HCT116 (cell line): ENCODE data around the gene ACMSD. TPM values are rescaled to one million over a fixed set of nuclear protein-coding genes. Genes with fewer than 3 reads are reported as not detected.

Experiments used
- ATAC-seq: fragments of 200-7000 bp; cut with Tn5 transposase; 2 replicates; pipeline ENCODE4 v1.9.1; 2020; ENCODE audit warnings: mild to moderate bottlenecking, moderate library complexity
- BruUV-seq: library from RNA; stranded (reverse); fragments of 400-500 nt; replicated peaks from 2 replicates; lab custom pipeline; 2021; lab: Mats Ljungman, UMichigan
- CTCF ChIA-PET: fragments of 300-600 bp; sonication (Branson Sonifier 250); formaldehyde crosslinking; loops from one replicate; lab custom pipeline; 2021; ENCODE audit warnings: antibody characterized with exemption; lab: Charles Lee
- POLR2A ChIA-PET: fragments of 300-600, 350-600 bp; sonication (Branson Sonifier 250); formaldehyde crosslinking; loops from one replicate; lab custom pipeline; 2021; ENCODE audit warnings: antibody characterized with exemption; lab: Charles Lee
- RAD21 ChIA-PET, 2 experiments: fragments of 300-600 bp; sonication (Branson Sonifier 250); formaldehyde crosslinking; loops; one replicate each; lab custom pipeline; 2023; ENCODE audit warnings: low total read pairs in 2 of 2; ENCODE audit not compliant: uncharacterized antibody in 2 of 2, unreplicated experiment in 2 of 2, low non-redundant PET in 1 of 2; lab: Charles Lee
- DNase-seq: peaks from one replicate; pipeline ENCODE4 v3.0.0-alpha.2; 2010; ENCODE audit warnings: low read depth, low spot score
- H2AFZ ChIP-seq: fragments of 200-600 bp; shearing (Covaris generic), sonication (generic); 2 replicates; pipeline ENCODE4 v1.6.1; 2017; ENCODE audit warnings: low read depth, mixed run types, mixed read lengths, antibody characterized with exemption, low read length; ENCODE audit not compliant: poor library complexity, severe bottlenecking
- H3K27ac ChIP-seq: 2 replicates; pipeline ENCODE4 v1.5.1; 2012; ENCODE audit warnings: low read depth, low read length
- H3K27me3 ChIP-seq: fragments of 200-600 bp; sonication (generic); 2 replicates; pipeline ENCODE4 v1.6.1; 2016; ENCODE audit warnings: mixed run types, low read length, mixed read lengths; ENCODE audit not compliant: insufficient read depth
- H3K36me3 ChIP-seq, 2 experiments: fragments of 200-500 bp in 1 of 2; fragments of 200-600 bp in 1 of 2; sonication (Bioruptor generic) in 1 of 2; sonication (generic) in 1 of 2; 2 replicates each; pipeline versions ENCODE4 v1.5.1 to v1.6.1; 2014 to 2016; ENCODE audit warnings: low read length in 2 of 2, inconsistent platforms in 1 of 2, mixed read lengths in 1 of 2, mixed run types in 1 of 2; ENCODE audit not compliant: insufficient read depth in 2 of 2, control insufficient read depth in 1 of 2
- H3K4me1 ChIP-seq, 2 experiments: fragments of 200-600 bp in 1 of 2; sonication (generic) in 1 of 2; 2 replicates each; pipeline versions ENCODE4 v1.5.1 to v1.6.1; 2012 to 2017; ENCODE audit warnings: low read length in 2 of 2, inconsistent platforms in 1 of 2, mild to moderate bottlenecking in 1 of 2, mixed read lengths in 1 of 2, mixed run types in 1 of 2, moderate library complexity in 1 of 2; ENCODE audit not compliant: insufficient read depth in 2 of 2, control insufficient read depth in 1 of 2
- H3K4me2 ChIP-seq: fragments of 200-600 bp; sonication (generic); 2 replicates; pipeline ENCODE4 v1.6.1; 2017; ENCODE audit warnings: mixed run types, low read length, mixed read lengths
- H3K4me3 ChIP-seq, 2 experiments: fragments of 200-600 bp in 1 of 2; sonication (generic) in 1 of 2; replicated peaks in 1 of 2; 2 replicates each; pipeline ENCODE4 v1.5.1; 2011 to 2016; ENCODE audit warnings: low read length in 2 of 2, control low read depth in 1 of 2, low read depth in 1 of 2, mild to moderate bottlenecking in 1 of 2, mixed read lengths in 1 of 2, mixed run types in 1 of 2
- H3K79me2 ChIP-seq: fragments of 200-600 bp; sonication (generic); 2 replicates; pipeline ENCODE4 v1.6.1; 2017; ENCODE audit warnings: mild to moderate bottlenecking, mixed run types, low read length, moderate library complexity, mixed read lengths; ENCODE audit not compliant: insufficient read depth
- H3K9ac ChIP-seq: fragments of 200-600 bp; sonication (generic); 2 replicates; pipeline ENCODE4 v1.6.1; 2016; ENCODE audit warnings: low read length, mixed read lengths
- H3K9me2 ChIP-seq: fragments of 200-600 bp; sonication (generic), shearing (Covaris generic); 2 replicates; pipeline ENCODE4 v1.6.1; 2017; ENCODE audit warnings: mixed run types, mild to moderate bottlenecking, moderate library complexity; ENCODE audit not compliant: insufficient read depth
- H3K9me3 ChIP-seq, 2 experiments: fragments of 200-500 bp in 1 of 2; fragments of 200-600 bp in 1 of 2; sonication (Bioruptor generic) in 1 of 2; sonication (generic) in 1 of 2; 2 replicates each; pipeline ENCODE4 v1.6.1; 2014 to 2017; ENCODE audit warnings: low read length in 2 of 2, mixed read lengths in 2 of 2, inconsistent platforms in 1 of 2, low read depth in 1 of 2, mild to moderate bottlenecking in 1 of 2, mixed run types in 1 of 2, moderate library complexity in 1 of 2; ENCODE audit not compliant: control insufficient read depth in 1 of 2, insufficient read depth in 1 of 2
- H4K20me1 ChIP-seq: fragments of 200-600 bp; sonication (generic), shearing (Covaris generic); 2 replicates; pipeline ENCODE4 v1.6.1; 2017; ENCODE audit warnings: mixed run types, mild to moderate bottlenecking, moderate library complexity; ENCODE audit not compliant: insufficient read depth
- ATF3 ChIP-seq: IDR thresholded peaks from 2 replicates; pipeline ENCODE4 v1.6.1; 2012
- CBX3 ChIP-seq: IDR thresholded peaks from 2 replicates; pipeline ENCODE4 v1.6.1; 2012; ENCODE audit warnings: low read depth
- CTCF ChIP-seq, 3 experiments: fragments of 200-600 bp in 1 of 3; sonication (generic) in 1 of 3; IDR thresholded peaks in 2 of 3; conservative IDR thresholded peaks in 1 of 3; 2 replicates each; pipeline ENCODE4 v1.5.1; 2012 to 2017; ENCODE audit warnings: low read depth in 2 of 3, low read length in 2 of 3, antibody characterized with exemption in 1 of 3, borderline replicate concordance in 1 of 3, control low read depth in 1 of 3, mild to moderate bottlenecking in 1 of 3, mixed read lengths in 1 of 3, mixed run types in 1 of 3, moderate library complexity in 1 of 3; ENCODE audit not compliant: insufficient read depth in 1 of 3
- EZH2 ChIP-seq: fragments of 200-600 bp; sonication (generic); IDR thresholded peaks from 2 replicates; pipeline ENCODE4 v1.6.1; 2017; ENCODE audit warnings: antibody characterized with exemption, mixed run types
- EZH2phosphoT487 ChIP-seq: fragments of 200-600 bp; IDR thresholded peaks from 2 replicates; pipeline ENCODE4 v1.6.1; 2018; ENCODE audit warnings: antibody characterized with exemption, borderline replicate concordance
- FOSL1 ChIP-seq: IDR thresholded peaks from 2 replicates; pipeline ENCODE4 v1.6.1; 2012; ENCODE audit warnings: low read depth
- JUND ChIP-seq: IDR thresholded peaks from 2 replicates; pipeline ENCODE4 v1.6.1; 2012
- MAX ChIP-seq: IDR thresholded peaks from 2 replicates; pipeline ENCODE4 v1.6.1; 2012
- POLR2A ChIP-seq: IDR thresholded peaks from 2 replicates; pipeline ENCODE4 v1.7.0; 2011; ENCODE audit warnings: borderline replicate concordance; ENCODE audit not compliant: insufficient read depth, insufficient read length; ENCODE audit errors: extremely low read depth
- RAD21 ChIP-seq: IDR thresholded peaks from 2 replicates; pipeline ENCODE4 v1.6.1; 2012; ENCODE audit warnings: low read depth, mild to moderate bottlenecking
- REST ChIP-seq: IDR thresholded peaks from 2 replicates; pipeline ENCODE4 v1.6.1; 2012; ENCODE audit warnings: low read depth
- SP1 ChIP-seq: IDR thresholded peaks from 2 replicates; pipeline ENCODE4 v1.6.1; 2012; ENCODE audit warnings: low read depth
- TCF7L2 ChIP-seq: IDR thresholded peaks from 2 replicates; pipeline ENCODE4 v1.7.0; 2011; ENCODE audit warnings: borderline replicate concordance, inconsistent platforms; ENCODE audit not compliant: insufficient read depth, insufficient read length; ENCODE audit errors: extremely low read depth
- ZNF274 ChIP-seq: fragments of 200-500 bp; sonication (Bioruptor generic); IDR thresholded peaks from 2 replicates; pipeline ENCODE4 v1.6.1; 2014; ENCODE audit warnings: mild to moderate bottlenecking, low read depth, low read length, inconsistent platforms
- intact Hi-C: fragments of 100-400 bp; cut with micrococcal nuclease; formaldehyde crosslinking; loops from 2 replicates; pipeline ENCODE4 v1.10.0; 2022
- total RNA-seq: library from RNA; stranded (reverse); gene quantifications from one replicate; pipeline ENCODE4 v1.2.1, GENCODE V29; 2021; ENCODE audit not compliant: unreplicated experiment

The ACMSD gene
- total RNA-seq, 1 experiment from 2014 or later, result not detected

GRCh38 chr2:134899204-134899603 is 60.8 kb downstream of the ACMSD start:
- H3K9me2 ChIP-seq, result no peaks in the 10 kb centered on the region
- H3K36me3 ChIP-seq, result no peaks in the 10 kb centered on the region
- DNase-seq (no peak), ATAC-seq (no peak)
- intact Hi-C loops, result loop anchor here (2.0 to 10.0 kb wide), 2 partner anchors 242 to 1014 kb away; no protein-coding TSS in a partner anchor
- H3K27me3 ChIP-seq, result no peaks in the 10 kb centered on the region
- ChIA-PET POLR2A (no interaction called here), RAD21 (no interaction called here), CTCF (no interaction called here)
- no peak overlapping the region for H2AFZ ChIP-seq
- no peaks in the 10 kb centered on the region for H4K20me1 ChIP-seq
- no peaks in the 10 kb centered on the region for H3K4me1 ChIP-seq
- no peaks in the 10 kb centered on the region for H3K79me2 ChIP-seq
- BruUV-seq, result no TSS peak
- no peak overlapping the region for H3K27ac ChIP-seq
- H3K4me3 ChIP-seq, result no peak overlapping the region
- H3K4me2 ChIP-seq, result no peak overlapping the region
- H3K9ac ChIP-seq, result no peak overlapping the region
- TF ChIP-seq MAX (no peak), RAD21 (no peak), FOSL1 (no peak)
- H3K9me3 ChIP-seq, result no peaks in the 10 kb centered on the region

GRCh38 chr2:134900151-134900550 is 61.7 kb downstream of the ACMSD start:
- no peaks in the 10 kb centered on the region for H3K36me3 ChIP-seq
- H3K4me1 ChIP-seq, result no peaks in the 10 kb centered on the region
- intact Hi-C loops, result loop anchor here (10.0 kb wide), 1 partner anchor 785 kb away; no protein-coding TSS in a partner anchor
- no peak overlapping the region for H3K4me3 ChIP-seq
- POLR2A ChIA-PET, result no interaction called here
- no peaks in the 10 kb centered on the region for H3K9me3 ChIP-seq
- H3K27ac ChIP-seq, result no peak overlapping the region
- H3K4me2 ChIP-seq, result no peak overlapping the region
- H3K79me2 ChIP-seq, result no peaks in the 10 kb centered on the region
- no peaks in the 10 kb centered on the region for H3K27me3 ChIP-seq
- BruUV-seq, result no TSS peak
- ATAC-seq (no peak), DNase-seq (no peak)
- H3K9ac ChIP-seq, result no peak overlapping the region
- no peak overlapping the region for H2AFZ ChIP-seq
- no peaks in the 10 kb centered on the region for H3K9me2 ChIP-seq
- no peaks in the 10 kb centered on the region for H4K20me1 ChIP-seq
- CTCF ChIA-PET, result no interaction called here
- RAD21 ChIA-PET, result no interaction called here
- TF ChIP-seq EZH2 (no peak), JUND (no peak), CBX3 (no peak), EZH2phosphoT487 (no peak), SP1 (no peak), CTCF (IDR thresholded peaks at IDR 0.05 in 2 of 3, conservative IDR thresholded peaks at IDR 0.05 in 1 of 3; ENCODE audit: borderline replicate concordance in 1 of 3, insufficient read depth in 1 of 3, low read depth in 2 of 3, low read length in 2 of 3) (no peak), REST (no peak), MAX (no peak), POLR2A (no peak), ZNF274 (no peak), TCF7L2 (no peak), FOSL1 (no peak), ATF3 (no peak), RAD21 (no peak)
